GM12891 (cell line): Measurements from ENCODE around the gene DDIT3.

ENCODE experiments used
- POLR2A ChIP-seq: IDR thresholded peaks from 2 replicates; pipeline ENCODE4 v1.6.1; 2011; ENCODE audit warnings: low read depth, low read length, control low read depth
- POLR2AphosphoS5 ChIP-seq: IDR thresholded peaks from 2 replicates; pipeline ENCODE4 v1.6.1; 2011; ENCODE audit warnings: low read depth, low read length, control low read depth

- no peak for TF ChIP-seq POLR2AphosphoS5
- no peak for TF ChIP-seq POLR2A
Observed at GRCh38 chr12:57481671-57482070, 38.6 kb downstream of the DDIT3 start.
